Calu3 (cell line): ENCODE results near the gene BRF1. TPM values are rescaled to one million over a fixed set of nuclear protein-coding genes. Genes with fewer than 3 reads are reported as not detected.

Experiments used
- BruUV-seq: library from RNA; stranded (reverse); fragments of 400-500 nt; replicated peaks from 2 replicates; lab custom pipeline; 2021; lab: Mats Ljungman, UMichigan
- CTCF ChIA-PET: fragments of 300-600 bp; sonication (Branson Sonifier 250); formaldehyde crosslinking; loops from one replicate; lab custom pipeline; 2022; ENCODE audit warnings: antibody characterized with exemption; lab: Charles Lee
- DNase-seq: peaks from one replicate; pipeline ENCODE4 v3.0.0; 2022
- H3K27ac Mint-ChIP-seq: one replicate; pipeline ENCODE4 v1.8.0; 2022; ENCODE audit warnings: mixed read lengths; ENCODE audit not compliant: unreplicated experiment
- H3K27me3 Mint-ChIP-seq: one replicate; pipeline ENCODE4 v1.8.0; 2022; ENCODE audit warnings: mixed read lengths; ENCODE audit not compliant: unreplicated experiment
- H3K36me3 Mint-ChIP-seq: one replicate; pipeline ENCODE4 v1.8.0; 2022; ENCODE audit warnings: mild to moderate bottlenecking, moderate library complexity, mixed read lengths; ENCODE audit not compliant: insufficient read depth, unreplicated experiment
- H3K4me1 Mint-ChIP-seq: one replicate; pipeline ENCODE4 v1.8.0; 2022; ENCODE audit warnings: mild to moderate bottlenecking, low read depth, mixed read lengths; ENCODE audit not compliant: unreplicated experiment
- H3K4me3 Mint-ChIP-seq: one replicate; pipeline ENCODE4 v1.8.0; 2022; ENCODE audit warnings: mild to moderate bottlenecking, low read depth, moderate library complexity, mixed read lengths; ENCODE audit not compliant: unreplicated experiment
- H3K9me3 Mint-ChIP-seq: one replicate; pipeline ENCODE4 v1.8.0; 2022; ENCODE audit warnings: low read depth, mixed read lengths; ENCODE audit not compliant: unreplicated experiment
- CTCF ChIP-seq: fragments of 200-600 bp; IDR thresholded peaks from one replicate; pipeline ENCODE4 v1.8.0; 2022; ENCODE audit warnings: antibody characterized with exemption; ENCODE audit not compliant: unreplicated experiment
- intact Hi-C: fragments of 100-400 bp; cut with micrococcal nuclease; formaldehyde crosslinking; loops from one replicate; pipeline ENCODE4 v1.10.0; 2022; ENCODE audit not compliant: unreplicated experiment
- total RNA-seq: library from RNA; stranded (reverse); gene quantifications from 2 replicates; pipeline ENCODE4 v1.2.3, GENCODE V29; 2022

Gene BRF1
- total RNA-seq, 1 experiment from 2014 or later: 38.4 TPM

DNA sequence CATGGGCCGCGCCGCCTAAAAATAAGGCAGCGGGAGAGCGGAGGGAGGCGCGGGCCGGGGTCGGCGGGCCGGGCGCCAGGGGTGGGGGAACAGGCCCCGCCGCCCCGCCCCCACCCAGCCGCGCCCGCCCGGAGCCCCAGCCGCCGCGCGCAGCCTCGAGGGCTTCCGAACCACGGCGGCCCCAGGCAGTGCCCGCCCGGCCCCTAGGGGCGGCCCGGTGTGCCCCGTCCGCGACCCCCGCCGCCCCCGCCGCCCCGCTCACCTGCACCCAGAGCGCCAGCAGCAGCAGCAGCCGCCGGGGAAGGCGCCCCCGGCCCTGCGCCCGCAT is 132.7 kb downstream of the BRF1 start:
- Mint-ChIP-seq H3K4me3 (peak overlapping the region; percentile 55), H3K27me3 (peaks cover 11% of the 10 kb centered on the region), H3K36me3 (peaks cover 18% of the 10 kb centered on the region), H3K9me3 (no peaks in the 10 kb centered on the region), H3K4me1 (peaks cover 10% of the 10 kb centered on the region), H3K27ac (no peak overlapping the region)
- intact Hi-C loops: loop anchor here (5.0 kb wide), 1 partner anchor 76 kb away; no protein-coding TSS in a partner anchor
- BruUV-seq: no TSS peak
- CTCF ChIA-PET: interaction anchor here (1.0 kb wide), 1 partner anchor 76 kb away, joined by 3 read pairs; no protein-coding TSS in a partner anchor
- DNase-seq: no peak
- no peak for TF ChIP-seq CTCF

DNA sequence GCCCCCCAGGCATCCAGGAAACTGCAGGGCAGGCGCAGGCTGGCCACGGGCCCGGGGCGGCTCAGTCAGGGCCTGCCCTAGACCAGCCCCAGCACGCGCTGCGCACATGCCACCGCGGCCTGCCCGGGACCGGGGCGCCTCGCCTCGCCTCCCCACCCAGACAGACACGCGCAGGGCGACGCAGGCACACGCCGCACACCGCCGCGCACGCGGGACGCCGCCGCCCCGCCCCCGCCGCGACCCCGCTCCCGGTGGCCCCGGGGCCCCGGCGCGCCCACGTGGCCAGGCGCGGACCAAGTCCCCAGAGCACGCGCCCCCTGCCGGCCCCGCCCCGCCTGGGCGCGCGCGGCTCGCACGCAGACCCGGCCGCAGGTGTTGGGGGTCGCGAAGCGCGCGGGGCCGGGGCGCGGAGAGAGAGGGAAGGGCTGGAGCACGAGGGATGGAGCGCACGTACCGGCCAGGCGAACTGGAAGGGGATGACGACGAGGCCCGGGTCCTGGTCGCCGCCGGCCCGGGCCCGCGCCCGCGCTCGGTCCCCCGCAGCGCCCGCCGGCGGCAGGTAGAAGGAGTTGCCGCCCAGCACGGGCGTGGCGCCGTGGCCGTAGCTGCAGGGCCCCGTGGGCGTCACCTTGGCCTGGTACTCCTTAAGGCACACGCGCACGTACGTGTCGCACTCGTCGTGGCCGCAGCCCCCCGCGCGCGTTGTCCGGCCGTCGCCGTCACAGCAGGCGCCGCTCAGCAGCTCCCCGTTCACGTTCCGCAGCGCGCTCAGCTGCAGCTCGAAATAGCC is 133.3 kb downstream of the BRF1 start:
- CTCF ChIA-PET: interaction anchor here (1.0 kb wide), 1 partner anchor 75 kb away, joined by 3 read pairs; no protein-coding TSS in a partner anchor
- no TSS peak for BruUV-seq
- no peak for TF ChIP-seq CTCF
- Mint-ChIP-seq H3K27me3 (peaks cover 11% of the 10 kb centered on the region), H3K36me3 (peaks cover 18% of the 10 kb centered on the region), H3K4me1 (peaks cover 10% of the 10 kb centered on the region), H3K9me3 (no peaks in the 10 kb centered on the region), H3K27ac (no peak overlapping the region), H3K4me3 (peak overlapping the region; percentile 55)
- DNase-seq: peak; percentile 27
- intact Hi-C loops: loop anchor here (5.0 kb wide), 1 partner anchor 75 kb away; no protein-coding TSS in a partner anchor

- Mint-ChIP-seq H3K9me3 (no peaks in the 10 kb centered on the region), H3K4me3 (peak overlapping the region; percentile 55), H3K27me3 (peaks cover 11% of the 10 kb centered on the region), H3K36me3 (peaks cover 18% of the 10 kb centered on the region), H3K4me1 (peaks cover 10% of the 10 kb centered on the region), H3K27ac (no peak overlapping the region)
- intact Hi-C loops: loop anchor here (5.0 kb wide), 1 partner anchor 74 kb away; no protein-coding TSS in a partner anchor
- no peak for DNase-seq
- CTCF ChIA-PET: no interaction called here
- no peak for TF ChIP-seq CTCF
- BruUV-seq: no TSS peak
These were observed 134.1 kb downstream of the BRF1 start for GRCh38 chr14:105166571-105167302.

- Mint-ChIP-seq H3K36me3 (peaks cover 18% of the 10 kb centered on the region), H3K4me3 (peak overlapping the region; percentile 55), H3K9me3 (no peaks in the 10 kb centered on the region), H3K27me3 (peaks cover 11% of the 10 kb centered on the region), H3K4me1 (peaks cover 10% of the 10 kb centered on the region), H3K27ac (no peak overlapping the region)
- intact Hi-C loops: loop anchor here (5.0 kb wide), 1 partner anchor 74 kb away; no protein-coding TSS in a partner anchor
- TF ChIP-seq CTCF: no peak
- DNase-seq: no peak
- CTCF ChIA-PET: interaction anchor here (1.5 kb wide), 1 partner anchor 75 kb away, joined by 5 read pairs; no protein-coding TSS in a partner anchor
- no TSS peak for BruUV-seq
These were observed 134.9 kb downstream of the BRF1 start for GRCh38 chr14:105165761-105166485.
